Pulmonary artery endothelial cell (primary cell): Measurements from ENCODE around the gene POTEJ. TPM values are rescaled to one million over a fixed set of nuclear protein-coding genes. Genes with fewer than 3 reads are reported as not detected.
"Not testable (repeated sequence)": the region's sequence is repeated elsewhere in the genome, so short reads cannot be mapped to it uniquely, and the experiment has no call there.

Experiments
- DNase-seq: peaks from one replicate; pipeline ENCODE4 v3.0.0-alpha.2; 2011; ENCODE audit warnings: low read depth, low spot score
- total RNA-seq: library from RNA; depleted of rRNA; stranded (reverse); fragments of >200 nt; gene quantifications from 2 replicates; pipeline ENCODE4 v1.2.3, GENCODE V29; 2014

The POTEJ gene
- total RNA-seq, 1 donor from 2014 or later, result 0.07 TPM

DNA sequence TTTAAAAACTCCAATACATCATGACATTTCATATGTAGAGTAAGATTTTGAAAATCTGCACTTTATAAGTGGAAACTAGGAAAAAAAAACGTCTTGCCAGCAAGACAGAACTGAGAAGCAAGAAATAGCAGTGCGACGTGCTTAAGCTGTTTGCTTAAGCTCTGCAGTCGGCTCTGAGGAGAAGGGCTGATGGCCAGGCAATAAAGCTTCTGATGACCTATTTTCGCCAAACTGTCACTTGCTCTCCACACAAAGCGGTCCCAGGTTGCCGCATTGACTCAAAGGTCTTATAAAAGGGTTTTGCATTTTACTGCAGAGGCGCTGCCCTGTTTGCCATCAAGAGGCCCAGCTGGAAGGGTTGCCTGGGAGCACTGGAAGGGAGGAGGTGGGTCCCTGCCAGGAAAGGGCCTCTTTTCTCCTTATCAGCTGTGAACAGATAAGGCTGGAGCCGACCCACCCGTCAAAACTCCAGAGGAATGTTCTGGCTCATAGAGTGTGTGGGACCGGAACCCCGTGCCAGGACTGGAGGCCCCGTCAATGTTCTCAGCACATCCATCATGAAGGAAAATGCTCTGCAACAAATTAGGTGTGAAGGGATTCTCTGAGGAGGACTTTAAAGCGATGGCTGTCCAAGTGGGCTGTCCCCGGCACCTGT, 9.5 kb upstream of the POTEJ start:
- not testable (repeated sequence) for DNase-seq

- not testable (repeated sequence) for DNase-seq
Observed at GRCh38 chr2:130608276-130609001, 2.8 kb upstream of the POTEJ start.

DNA sequence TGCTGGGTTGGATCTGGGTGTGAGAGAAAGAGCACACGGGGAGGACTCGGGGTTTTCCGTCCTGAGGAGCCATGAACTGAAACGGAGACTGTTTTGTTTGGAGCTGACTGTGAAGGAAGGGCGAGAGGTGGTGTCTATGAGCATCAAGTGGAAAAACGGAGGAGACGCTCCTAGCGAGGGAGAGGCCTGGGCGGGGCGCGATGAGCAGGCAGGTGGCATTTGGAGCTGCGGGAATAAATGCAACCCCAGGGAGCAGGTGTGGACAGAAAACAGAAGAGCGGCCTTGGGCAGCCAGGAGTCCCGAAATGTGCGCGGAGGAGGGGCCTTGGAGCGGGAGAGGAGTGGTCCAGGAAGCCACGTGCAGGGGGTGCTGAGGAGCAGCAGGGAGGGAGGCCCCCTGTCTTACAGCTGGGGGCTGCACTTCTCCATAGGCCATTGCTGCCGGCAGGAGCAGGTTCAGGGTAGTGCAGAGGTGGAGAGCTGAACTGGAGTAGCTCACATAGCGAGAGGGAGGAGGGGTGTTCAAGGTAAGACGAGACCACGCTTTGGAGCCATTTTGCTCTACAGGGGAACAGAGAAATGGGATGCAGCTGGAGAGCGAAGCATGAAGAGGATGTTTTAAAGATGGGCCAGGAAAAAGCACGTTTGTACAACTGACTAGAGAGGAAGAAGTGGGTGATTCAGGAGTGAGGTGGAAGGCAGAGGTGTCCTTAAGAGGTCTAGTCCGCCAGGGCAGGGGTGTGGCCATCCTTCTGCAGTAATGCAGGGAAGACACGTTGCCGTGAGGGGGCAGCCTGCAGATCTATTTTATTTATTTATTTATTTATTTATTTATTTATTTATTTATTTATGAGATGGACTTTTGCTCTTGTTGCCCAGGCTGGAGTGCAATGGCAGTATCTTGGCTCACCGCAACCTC, 2.0 kb upstream of the POTEJ start:
- not testable (repeated sequence) for DNase-seq

DNA sequence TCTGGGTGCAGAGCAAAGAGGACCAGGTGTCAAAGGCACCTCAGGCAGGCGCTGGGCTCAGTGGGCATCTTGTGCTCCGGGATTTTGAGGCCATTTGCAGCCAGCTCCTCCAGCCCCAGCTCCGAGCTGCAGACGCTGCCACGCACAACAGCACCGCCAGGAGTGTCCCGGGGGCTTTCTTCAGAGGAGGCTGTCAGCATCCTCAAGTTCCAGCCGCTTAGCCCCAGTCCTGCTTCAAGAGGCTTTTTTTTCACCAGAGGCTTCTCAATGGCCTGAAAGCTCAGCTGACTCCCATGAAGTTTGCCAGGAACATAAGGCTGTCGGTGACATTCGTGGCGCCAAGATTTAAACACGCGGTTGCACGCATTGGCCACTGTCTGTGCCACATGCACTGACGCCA, 754 bp upstream of the POTEJ start:
- not testable (repeated sequence) for DNase-seq

DNA sequence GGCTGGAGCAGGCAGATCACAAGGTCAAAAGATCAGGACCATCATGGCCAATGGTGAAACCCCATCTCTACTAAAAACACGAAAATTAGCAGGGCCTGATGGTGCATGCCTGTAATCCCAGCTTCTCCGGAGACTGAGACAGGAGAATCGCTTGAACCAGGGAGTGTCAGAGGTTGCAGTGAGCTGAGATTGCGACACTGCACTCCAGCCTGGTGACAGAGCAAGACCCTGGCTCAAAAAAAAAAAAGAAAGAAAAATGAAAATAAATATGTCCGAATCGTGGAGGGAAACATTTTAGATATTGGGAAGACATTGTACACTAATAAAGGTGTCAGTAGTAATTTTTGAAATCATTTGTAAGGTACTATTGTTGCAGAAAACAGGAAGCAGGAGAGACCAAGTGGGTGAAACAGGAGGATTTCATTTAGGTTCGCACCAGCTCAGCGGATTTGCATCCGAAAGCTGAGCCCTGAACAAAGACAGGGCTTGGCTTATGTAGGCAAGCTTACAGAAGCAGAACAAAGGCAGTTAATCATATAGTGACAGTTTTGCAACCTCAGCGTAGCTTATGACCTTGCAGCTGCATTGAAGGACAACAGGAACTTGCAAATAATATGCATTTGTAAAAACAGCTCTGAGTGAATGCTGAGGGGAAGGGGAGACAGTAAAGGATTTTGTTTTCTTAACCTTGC, 17.7 kb downstream of the POTEJ start:
- DNase-seq, result not testable (repeated sequence)

DNA sequence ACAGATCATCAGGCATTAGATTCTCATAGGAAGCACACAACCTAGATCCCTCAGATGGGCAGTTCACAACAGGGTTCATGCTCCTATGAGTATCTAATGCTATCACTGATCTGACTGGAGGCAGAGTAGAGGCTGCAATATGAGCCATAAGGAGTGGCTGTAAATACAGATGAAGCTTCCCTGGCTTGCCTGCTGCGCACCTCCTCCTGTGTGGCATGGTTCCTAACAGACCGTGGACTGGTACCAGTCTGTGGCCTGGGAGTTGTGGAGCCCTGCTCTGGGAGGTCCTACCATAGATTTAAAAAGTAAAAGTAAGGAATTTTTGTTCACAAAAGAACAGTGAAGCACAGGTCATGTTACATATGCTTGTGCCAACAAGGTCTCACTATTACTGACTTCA, 27.7 kb downstream of the POTEJ start:
- not testable (repeated sequence) for DNase-seq

- not testable (repeated sequence) for DNase-seq
Observed at GRCh38 chr2:130641688-130642087, 30.4 kb downstream of the POTEJ start.

- not testable (repeated sequence) for DNase-seq
Observed at GRCh38 chr2:130649285-130649684, 38.0 kb downstream of the POTEJ start.

DNA sequence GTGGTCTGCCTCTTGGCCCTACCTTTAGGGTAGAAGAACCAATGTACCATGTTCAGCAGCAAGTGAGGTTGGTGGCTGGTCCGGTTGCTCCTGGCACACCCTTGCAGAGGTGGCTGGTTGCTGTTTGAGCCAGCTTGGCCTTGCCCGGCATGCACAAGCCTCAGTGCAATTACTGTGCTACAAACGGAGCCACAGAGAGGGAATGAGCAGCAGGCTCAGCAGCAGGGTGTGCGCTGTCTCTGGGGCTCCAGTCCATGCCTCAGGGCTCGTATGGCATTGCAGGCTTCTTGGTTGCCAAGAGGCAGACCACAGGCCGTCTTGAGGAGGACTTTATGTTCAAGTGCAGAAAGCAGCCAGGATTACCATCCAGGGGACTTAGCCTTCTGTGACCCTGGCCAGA, 53.3 kb downstream of the POTEJ start:
- DNase-seq, result not testable (repeated sequence)

DNA sequence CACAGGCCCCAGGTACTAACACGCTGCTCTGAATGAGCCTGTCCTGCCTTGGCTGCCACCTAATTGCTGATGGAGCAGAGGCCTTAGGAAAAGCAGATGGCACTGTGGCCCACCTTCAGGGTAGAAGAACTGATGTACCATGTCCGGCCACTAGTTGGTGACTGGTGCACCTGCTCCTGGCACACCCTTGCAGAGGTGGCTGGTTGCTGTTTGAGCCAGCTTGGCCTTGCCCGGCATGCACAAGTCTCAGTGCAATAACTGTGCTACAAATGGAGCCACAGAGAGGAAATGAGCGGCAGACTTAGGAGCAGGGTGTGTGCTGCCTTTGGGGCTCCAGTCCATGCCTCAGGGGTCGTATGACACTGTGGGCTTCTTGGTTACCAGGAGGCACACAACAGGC, 54.4 kb downstream of the POTEJ start:
- not testable (repeated sequence) for DNase-seq

GRCh38 chr2:130667516-130667915, 56.3 kb downstream of the POTEJ start:
- not testable (repeated sequence) for DNase-seq

- not testable (repeated sequence) for DNase-seq
Observed at GRCh38 chr2:130670026-130670745, 58.9 kb downstream of the POTEJ start.

DNA sequence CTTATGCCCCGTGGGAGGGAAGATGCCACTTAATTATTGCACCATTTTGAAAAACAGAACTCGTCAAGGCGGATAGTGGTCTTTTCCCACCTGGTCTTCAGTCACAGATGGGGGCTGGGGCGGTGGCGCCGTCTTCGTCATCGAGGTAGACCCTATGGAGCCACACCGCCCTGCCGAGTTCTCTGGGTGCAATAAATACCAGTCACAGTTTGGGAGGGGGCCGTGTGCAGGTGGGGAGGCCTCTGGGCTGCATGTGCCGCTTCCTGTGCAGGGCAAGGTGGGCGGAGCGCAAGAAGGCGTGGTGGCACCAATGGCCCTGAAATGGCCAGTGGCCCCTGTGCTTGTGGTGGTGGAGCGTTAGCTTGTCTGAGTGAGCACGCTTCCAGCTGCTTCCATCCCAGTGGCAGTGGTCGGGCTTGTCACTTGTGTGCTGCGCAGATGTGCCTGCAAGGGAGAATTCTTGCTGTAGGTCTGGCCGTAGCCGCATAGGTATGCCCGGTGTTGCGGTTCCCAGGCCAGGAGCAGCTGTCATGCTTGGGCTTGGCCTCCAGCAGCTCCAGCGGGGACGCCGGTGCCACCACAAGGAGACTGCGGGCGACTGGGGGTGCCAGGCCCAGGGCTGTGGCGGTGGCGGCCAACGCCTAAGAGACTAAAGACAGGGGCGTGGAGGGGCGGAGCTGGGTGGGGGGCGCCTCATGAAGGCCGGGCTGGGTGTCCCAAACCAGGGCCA, 81.0 kb downstream of the POTEJ start:
- not testable (repeated sequence) for DNase-seq

GRCh38 chr2:130693474-130693873, 82.2 kb downstream of the POTEJ start:
- DNase-seq, result not testable (repeated sequence)

GRCh38 chr2:130703250-130703649, 92.0 kb downstream of the POTEJ start:
- not testable (repeated sequence) for DNase-seq

Other genes with a start within 250 kb of the POTEJ start
- 0.07 TPM in 2 replicates for gene POTEI, start 102.1 kb upstream of the POTEJ start, total RNA-seq
- not detected in 2 replicates for gene CFC1B, start 90.2 kb upstream of the POTEJ start, total RNA-seq
- gene CFC1, start 11.9 kb upstream of the POTEJ start, total RNA-seq, result not detected in 2 replicates
- not detected in 2 replicates for gene GPR148, start 117.6 kb downstream of the POTEJ start, total RNA-seq
- gene AMER3, start 144.1 kb downstream of the POTEJ start, total RNA-seq, result not detected in 2 replicates
- 0.14 TPM in 1 of 2 replicates, not detected in the other for gene ARHGEF4, start 225.5 kb downstream of the POTEJ start, total RNA-seq